GM19240 (cell line): ENCODE measurements around the gene TMED6.
A peak's percentile ranks its signal among the peaks of the same experiment; 100 is the strongest.

Experiments
- DNase-seq: peaks from one replicate; pipeline ENCODE4 v3.0.0; 2011; ENCODE audit warnings: low spot score; ENCODE audit not compliant: insufficient read length

The TMED6 gene

DNA sequence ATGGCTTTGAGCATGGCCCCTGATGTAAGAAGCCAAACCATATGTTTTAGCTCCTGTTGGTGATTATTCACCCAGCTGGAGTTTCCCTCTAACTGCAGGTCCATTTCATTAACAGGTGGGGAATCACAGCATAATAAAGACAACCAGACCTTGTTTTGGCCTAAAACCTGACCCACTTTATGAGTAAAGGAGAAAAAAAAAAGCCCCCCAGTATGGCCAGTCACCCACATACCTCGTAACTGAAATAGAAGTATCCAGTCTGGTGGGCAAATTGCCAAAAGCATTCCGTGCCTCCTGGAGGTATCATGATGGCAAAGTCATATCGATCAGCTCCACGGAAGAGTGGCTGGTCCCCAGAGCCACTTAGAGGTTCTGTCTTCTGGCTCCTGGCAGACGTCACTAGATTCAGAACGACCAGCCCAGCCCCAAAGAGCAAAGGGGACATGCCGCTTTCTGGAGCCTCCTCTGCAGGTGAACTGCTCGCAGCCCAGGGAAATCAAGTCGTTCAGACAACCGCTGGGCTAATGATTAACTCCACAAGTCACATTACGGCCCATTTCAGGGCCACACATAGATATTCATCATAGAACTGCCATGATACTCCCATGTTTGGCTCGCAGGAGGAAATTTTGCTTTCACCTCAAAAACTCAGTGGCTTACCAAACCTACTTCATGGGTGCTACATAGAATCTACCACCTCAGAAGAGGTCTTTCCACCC is at the start of gene TMED6:
Gene TMED6 (minus strand): TSS at position 478 of the 719 bp plus-strand sequence. CDS start 33 bp downstream, at position 445.
- DNase-seq = no peak

DNA sequence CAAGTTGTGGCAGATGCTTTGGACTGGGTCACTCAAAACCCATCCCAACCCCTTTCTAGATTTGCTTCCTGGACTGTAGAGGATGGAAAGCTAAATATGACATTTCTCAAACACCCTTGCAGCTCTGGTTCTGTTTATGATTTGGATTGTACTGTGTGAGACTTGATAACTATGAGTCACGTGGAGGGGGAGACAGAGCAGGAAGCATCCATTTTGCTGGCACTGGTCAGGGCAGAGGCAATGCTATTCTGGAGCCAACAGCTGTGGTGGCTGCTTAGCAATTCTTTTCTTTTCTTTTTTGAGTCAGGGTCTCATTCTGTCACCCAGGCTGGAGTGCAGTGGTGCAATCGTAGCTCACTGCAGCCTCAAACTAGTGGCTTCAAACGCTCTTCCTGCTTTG is 47.8 kb upstream of the TMED6 start:
- DNase-seq = no peak

DNA sequence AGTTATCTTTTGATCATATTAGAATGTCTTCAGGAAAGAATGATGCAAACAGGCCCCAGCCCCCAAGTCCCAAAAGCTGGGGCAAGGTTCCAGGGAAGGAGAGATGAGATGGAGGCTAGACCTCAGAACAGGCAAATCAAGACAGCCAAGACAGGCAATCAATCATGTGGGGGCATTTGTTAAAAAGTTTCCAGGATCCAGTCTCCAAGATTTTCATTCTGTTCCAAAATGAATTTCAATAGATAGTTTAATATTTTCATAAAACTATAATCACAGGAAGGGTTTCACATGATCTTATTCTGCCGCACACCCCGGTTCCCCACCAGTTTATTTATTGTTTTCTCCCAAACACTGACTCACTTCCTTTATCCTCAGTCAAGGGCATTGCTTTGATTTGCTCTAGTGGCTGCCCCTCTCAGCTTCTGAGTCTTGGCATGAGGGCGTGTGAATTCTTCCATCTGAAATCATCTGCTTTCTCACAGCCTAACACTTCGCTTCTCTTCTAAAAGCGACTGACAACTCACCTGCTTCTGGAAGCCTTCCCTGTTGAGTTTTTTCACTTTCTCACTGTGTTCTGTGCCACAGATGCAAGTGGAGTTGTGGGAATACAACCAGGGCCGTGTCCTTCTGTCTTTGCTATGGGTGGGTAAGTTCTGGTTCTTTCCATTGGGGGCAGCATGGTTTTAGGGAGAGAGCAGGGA is 46.4 kb upstream of the TMED6 start:
- no peak for DNase-seq

DNA sequence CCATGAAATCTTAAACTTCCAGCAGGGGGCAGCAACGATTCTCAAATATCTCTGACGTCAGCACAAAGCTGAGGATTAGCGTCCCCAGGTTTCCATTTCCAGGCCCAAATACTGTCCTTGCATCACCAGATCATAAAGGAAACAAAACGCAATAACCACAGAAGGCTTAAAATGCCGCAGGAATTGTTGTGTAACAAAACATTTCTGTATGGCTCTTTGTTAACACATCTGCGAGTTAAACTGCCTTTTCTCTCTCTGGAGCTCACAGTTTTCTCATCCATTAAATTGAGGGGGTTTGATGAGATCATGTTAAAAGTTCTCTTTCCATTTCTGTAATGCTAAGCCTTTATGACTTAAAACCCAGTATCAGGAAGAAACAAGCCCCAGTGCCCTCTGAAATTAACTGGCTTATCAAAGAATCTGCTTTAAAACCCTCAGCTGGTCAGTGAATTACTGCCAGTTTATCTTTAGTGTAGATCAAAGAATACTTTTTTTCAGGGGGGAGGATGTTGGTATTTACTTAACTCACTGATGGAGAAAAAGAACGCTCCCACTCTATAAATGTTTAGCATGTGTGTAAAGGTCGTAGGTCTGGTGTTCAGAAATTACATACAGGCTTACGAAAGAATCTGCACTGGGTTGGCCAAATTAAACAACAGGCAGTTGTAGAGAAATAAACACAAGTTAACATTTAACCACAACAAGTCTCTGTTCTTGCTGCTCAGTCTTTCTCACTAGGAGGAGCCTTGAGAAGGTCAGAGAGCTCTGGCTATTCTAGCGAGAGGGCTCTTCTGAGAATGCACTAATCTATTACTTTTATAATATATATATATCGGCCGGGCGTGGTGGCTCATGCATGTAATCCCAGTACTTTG is 44.8 kb upstream of the TMED6 start:
- DNase-seq = peak; percentile 19

DNA sequence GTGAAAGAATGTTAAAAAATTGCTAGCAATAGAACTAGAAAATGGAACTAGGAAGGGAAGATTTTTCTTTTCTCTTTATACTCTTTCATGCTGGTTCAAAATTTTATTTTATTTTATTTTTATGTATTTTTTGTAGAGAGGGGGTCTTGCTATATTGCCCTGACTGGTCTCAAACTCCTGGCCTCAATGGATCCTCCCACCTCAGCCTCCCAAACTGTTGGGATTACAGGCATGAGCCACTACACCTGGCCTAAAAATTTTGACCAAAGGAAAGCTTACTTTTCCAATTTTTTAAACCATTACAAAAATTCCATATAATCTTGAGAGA is 44.2 kb upstream of the TMED6 start:
- DNase-seq = no peak

DNA sequence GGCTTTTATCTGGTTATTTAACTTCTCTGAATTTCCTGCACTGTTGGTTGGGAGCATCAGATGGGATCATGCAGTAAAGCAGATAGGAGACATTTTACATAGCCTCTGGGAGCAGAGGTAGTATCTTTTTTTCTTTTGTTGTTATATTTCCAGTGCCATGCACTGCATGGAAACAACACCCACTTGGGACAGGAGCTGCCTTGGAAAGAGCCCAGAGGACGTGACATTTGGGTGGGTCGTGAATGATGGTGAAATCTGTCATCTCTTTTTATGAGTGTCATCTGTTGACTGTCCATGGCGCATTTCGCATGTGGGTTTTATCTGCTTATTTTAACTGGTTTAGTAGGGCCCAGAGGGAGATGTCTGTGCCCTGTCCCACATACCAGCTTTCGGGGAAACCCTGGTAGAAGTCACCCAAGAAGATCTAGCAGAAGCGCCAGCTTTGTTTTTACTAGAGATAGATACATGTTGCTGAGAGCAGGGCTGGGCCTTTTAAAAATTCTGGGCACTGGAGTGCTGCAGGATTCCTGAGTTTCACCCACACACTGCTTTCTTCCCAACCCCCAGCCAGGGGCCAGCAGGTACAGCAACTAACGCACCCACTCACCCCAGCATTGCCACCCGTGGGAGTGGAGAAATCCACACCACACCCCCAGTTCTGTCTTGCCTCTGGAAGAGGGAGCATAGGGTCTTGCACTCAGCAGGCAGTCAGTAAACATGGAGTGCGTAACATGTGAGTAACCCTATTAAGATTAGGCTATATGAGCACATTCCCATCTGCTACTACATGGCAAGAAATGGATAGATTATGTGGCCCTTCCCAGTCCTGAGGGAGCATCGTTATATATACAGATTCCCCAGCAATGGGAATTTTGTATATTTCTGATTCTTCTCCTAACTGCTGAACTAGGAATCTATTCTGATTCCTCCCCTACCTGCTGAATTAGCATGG is 42.6 kb upstream of the TMED6 start:
- no peak for DNase-seq

DNA sequence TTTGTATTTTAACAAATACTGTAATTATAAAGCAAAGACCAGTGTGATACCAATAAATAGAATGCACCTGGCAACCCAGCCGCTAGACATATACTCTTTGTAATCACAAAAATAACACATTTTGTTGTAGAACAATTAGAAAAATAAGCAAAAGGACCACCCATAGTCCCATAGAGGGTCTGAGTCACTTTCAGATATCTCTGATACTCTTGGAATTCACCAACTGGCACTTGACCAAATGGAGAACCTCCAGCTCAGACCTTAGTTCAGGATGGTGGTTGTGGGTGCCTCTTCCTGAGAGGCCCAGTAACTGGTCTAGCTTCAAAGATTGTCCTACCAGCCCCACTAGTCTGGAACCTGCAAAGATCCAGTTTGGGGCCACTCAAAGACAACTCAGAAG is 35.0 kb upstream of the TMED6 start:
- DNase-seq = no peak

DNA sequence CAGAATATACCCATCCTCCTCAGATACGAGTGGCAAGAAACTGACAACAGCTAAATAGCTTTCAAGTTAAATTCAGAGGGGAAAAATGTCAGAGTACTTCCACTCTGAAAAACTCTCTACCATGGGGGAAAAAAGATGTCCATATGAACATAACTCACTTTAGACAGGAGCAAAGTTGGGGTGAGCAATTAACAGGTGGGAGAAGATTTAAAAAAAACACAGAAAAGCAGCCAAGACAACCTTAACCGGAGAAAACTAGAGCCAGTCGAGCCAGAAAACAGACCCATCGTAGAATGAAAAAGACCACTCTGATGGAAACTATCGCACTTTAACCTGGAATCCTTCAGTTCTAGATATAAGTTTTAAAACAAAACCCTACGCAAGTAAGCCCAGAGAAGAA is 33.4 kb upstream of the TMED6 start:
- no peak for DNase-seq

DNA sequence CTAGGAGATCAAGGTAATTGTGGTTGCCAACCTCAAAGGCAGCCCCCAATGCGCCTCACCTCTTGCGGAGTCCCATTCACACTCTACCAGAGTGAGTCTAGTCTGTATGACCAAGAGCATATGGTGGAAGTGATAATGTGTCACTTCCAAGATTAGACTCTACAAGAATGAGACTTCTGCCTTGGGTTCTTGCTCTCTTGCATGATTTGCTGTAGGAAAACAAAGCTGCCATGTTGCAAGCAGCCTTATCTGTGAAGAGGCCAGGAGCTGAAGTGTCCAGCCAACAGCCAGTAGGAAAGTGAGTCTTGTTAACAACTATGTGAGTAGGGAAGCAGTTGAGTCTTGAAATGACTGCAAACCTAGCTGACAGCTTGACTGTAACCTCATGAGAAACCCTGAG is 30.8 kb upstream of the TMED6 start:
- DNase-seq = no peak

DNA sequence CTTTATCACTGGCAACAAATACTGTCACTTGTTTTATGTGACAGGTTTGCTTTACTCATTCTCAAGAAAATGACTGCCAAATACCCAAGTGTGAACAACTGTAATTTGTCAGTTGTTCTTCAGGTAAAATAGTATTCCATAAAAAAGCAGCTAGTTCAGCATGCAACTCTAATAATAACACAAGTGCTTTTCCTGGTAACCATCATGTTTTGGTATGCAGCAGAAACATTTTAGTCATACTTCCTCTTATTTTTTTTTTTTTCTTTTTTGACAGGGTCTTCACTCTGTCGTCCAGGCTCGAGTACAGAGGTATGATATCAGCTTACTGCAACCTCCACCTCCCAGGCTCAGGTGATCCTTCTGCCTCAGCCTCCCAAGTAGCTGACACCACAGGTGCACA is 29.6 kb upstream of the TMED6 start:
- DNase-seq = no peak

DNA sequence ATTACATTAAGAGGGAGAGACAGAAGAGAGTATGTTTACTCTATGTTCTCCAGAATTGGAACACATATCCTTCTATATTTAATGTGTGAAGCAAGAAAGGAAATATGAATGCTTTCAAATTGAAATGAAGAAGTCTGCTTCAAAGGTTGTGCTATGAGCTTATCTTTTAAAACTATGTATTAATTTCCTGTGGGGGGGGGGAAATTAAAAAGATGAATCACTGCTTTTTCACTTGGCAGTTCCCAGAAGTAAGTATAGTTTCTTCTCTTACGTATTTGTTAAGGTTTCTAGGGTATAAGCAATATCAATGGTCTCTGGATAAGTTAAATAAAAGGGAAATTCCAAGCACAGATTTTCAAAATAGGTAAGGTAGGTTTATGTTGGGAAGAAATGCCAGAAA is 27.2 kb upstream of the TMED6 start:
- DNase-seq = no peak

DNA sequence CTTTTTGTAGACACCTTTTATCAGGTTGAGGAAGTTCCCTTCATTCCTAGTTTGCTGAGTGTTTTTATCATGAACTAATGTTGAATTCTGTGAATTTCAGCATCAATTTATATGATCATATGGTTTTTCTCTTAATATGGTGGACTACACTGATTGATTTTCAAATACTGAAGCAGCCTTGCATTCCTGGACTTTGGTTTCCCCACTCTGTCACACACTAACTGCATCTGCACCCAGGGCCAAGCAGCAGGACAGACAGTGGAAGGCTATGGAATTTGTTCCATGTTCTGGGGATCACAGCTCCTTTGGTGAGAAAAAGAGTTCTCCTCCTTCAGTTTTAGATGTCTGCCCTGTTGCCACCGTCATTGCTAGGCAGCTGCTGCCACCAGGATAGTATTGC is 26.4 kb upstream of the TMED6 start:
- no peak for DNase-seq

DNA sequence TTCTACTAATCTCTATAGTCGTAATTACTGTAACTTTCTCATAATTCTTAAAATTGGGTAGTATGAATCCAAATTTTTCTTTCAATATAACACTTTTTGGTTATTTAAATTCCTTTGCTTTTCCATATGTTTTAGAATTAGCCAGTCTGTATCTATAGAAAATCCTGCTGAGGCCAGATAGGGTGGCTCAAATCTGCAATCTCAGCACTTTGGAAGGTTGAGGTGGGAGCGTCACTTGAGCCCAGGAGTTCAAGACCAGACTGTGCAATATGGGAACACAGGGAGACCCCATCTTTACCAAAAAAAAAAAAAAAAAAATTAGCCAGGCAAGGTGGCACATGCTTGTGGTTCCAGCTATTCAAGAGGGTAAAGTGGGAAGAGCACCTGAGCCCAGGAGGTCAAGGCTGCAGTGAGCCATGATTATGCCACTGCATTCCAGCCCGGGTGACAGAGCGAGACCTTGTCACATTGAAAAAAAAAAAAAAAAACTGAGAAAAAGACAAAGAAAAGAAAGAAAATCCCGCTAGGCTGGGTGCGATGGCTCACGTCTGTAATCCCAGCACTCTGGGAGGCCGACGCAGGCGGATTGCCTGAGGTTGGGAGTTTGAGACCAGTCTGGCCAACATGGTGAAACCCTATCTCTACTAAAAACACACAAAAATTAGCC is 24.9 kb upstream of the TMED6 start:
- DNase-seq = no peak

DNA sequence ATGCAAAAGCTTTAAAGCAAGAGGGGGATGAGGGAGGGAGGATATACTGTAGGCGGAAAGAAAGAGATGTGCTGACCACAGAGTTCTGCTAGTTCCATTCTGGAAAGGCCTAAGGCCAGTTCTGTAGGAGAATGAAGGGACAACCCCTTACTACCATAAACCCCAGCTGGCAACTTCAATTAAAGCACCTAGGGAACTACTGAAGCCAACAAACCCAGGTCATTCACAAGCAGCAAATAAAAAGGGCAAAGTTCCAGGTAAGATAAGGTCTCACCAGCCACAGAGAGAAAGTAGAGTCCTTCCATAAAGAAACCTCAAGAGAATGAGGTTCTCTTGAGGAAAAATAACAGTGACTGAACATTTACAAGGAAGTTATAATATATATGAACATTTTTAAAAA is 21.4 kb upstream of the TMED6 start:
- no peak for DNase-seq

DNA sequence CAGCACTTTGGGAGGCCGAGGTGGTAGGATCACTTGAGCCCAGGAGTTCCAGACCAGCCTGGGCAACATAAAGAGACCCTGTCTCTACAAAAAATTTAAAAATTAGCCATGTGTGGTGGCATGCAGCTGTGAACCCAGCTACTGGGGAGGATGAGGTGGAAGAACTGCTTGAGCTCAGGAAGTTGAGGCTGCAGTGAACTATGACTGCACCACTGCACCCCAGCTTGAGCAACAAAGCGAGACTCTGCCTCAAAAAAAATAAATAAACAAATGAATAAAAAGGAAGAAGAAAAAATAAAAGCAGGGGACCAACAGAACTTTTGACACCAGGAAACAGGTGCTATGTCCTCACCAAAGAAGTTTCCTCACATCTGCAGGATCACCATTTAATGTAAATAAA is 20.0 kb upstream of the TMED6 start:
- DNase-seq = no peak

DNA sequence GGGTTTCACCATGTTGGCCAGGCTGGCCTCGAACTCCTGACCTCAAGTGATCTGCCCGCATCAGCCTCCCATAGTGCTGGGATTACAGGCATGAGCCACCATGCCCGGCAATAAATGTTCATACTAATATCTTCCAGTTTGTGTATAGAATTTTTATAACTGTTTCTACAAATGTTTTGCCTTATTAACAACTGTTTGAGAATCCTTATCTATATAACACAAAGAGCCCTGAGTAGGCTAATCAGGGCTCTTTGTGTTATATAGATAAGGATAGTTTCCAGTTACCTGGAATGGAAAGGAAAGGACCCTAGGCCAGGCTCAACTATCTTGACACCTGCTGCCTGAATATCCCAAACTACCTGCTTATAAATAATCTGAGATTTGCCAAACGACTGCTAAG is 17.3 kb upstream of the TMED6 start:
- DNase-seq = no peak

DNA sequence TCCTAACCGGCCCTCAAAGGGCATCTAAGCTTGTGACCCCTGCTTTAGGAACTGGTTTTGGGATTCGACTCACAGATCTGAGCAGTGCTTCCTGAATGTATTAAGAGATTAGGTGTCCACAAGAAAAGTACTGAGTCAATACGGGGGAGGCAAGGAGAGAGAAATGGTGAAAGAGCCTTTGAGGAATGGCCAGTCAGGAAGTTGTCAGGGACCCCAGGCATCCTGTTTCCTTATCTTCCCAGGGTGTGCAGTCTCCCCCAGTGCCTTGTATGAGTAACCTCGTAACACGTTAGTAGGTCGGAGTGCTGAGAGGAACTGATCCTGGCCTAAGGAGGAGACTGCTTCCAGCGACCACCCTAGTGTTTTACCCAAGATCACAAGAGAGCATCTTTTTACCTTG is 16.4 kb upstream of the TMED6 start:
- no peak for DNase-seq

DNA sequence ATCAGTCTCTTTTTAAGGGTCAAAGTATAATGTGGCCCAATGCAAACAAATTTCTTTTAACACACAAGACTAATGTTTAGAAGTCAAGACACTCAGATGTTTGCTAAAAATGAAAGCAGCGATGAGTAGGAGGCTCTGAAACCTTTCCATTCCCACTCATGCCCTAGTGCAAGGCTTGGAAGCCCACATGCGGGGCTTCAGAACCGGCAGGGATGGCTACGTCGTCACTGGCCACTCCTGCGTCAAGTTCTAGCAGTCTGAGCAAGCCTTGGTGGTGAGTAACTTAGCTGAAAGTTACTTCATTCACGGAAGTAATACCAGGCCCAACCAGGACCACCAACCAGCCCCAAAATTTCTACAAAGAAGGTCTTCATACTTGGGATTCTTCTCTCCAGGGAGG is 14.8 kb upstream of the TMED6 start:
- DNase-seq = no peak

DNA sequence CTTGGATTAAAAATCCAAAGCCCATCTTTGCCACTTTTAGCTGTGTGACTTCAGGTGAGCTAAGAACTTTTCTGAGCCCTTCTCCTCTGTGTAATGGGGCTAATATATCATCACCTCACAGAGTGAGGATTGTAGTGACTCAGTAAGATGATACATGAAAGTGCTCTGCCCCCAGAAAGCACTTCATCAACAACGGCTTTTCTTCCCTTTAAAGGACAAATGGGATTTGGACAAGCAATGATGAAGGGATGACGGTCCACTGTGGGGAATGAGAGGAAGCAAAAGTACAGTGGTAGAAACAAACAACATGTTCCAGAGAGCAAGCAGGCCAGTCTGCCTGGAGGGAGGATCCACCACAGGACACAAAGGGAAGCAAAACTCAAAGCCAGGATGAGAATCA is 14.3 kb upstream of the TMED6 start:
- DNase-seq = no peak

DNA sequence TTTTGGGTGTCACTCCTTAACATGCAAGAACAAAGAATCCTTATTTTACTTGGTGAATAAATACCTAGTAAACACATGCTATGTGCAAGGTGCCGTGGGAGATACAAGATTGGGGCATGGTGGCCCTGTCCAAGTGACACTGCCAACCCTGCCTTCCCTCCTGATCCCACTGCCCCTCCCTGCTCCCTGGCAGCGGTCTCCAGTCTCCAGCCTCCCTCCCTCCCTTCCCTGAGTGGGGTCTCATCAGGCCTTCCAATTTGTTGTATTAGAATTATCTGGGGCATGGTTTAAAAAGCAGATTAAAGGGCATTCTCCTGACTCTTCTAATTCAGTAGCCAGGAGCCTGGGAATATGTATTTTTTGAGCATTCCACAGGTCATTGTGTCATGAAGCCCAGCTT is 12.5 kb upstream of the TMED6 start:
- DNase-seq = no peak

DNA sequence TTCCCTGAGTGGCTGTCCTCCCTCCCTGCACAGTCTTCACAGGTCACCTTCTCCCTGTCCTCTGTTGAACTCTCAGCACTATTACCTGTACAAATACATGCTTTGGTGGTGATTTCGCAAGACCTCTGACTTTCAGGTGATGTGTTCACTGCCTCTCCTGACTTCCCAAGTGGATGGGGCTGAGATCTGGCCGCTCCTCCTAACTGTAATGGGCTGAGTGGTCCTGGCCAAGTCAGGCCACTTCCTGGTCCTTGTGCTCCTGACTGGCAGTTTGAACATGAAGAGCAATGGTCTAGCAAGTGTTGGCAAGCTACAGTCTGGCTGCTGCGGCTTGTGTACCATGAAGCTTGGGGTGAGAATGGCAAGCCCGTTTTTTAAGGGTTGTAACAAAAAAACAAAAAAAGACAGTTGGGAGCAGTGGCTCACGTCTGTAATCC is 11.7 kb upstream of the TMED6 start:
- no peak for DNase-seq
